GM23338 (cell line): ENCODE data around the gene SDHA. TPM values are rescaled to one million over a fixed set of nuclear protein-coding genes. Genes with fewer than 3 reads are reported as not detected.
A peak's percentile ranks its signal among the peaks of the same experiment; 100 is the strongest.

Experiments
- ATAC-seq: fragments of 200-7000 bp; cut with Tn5 transposase; 3 replicates; pipeline ENCODE4 v1.9.1; 2020
- DNase-seq: peaks from one replicate; pipeline ENCODE4 v3.0.0-alpha.2; 2015; ENCODE audit warnings: low spot score
- H2AFZ ChIP-seq: fragments of 200-600 bp; sonication (generic); 2 replicates; pipeline ENCODE4 v1.8.0; 2016; ENCODE audit warnings: antibody characterized with exemption, mild to moderate bottlenecking, moderate library complexity
- H3F3A ChIP-seq: fragments of 200-600 bp; sonication (generic); replicated peaks from 2 replicates; pipeline ENCODE4 v1.8.0; 2017; ENCODE audit warnings: antibody characterized with exemption, mixed run types, low read depth
- H3K27ac ChIP-seq: fragments of 200-600 bp; sonication (generic); 2 replicates; pipeline ENCODE4 v1.6.1; 2016; ENCODE audit warnings: low read depth
- H3K27me3 ChIP-seq: fragments of 200-600 bp; sonication (generic); 2 replicates; pipeline ENCODE4 v1.8.0; 2016; ENCODE audit warnings: mild to moderate bottlenecking, mixed run types, moderate library complexity; ENCODE audit not compliant: insufficient read depth
- H3K36me3 ChIP-seq: fragments of 200-600 bp; sonication (generic); 2 replicates; pipeline ENCODE4 v1.8.0; 2016; ENCODE audit warnings: mild to moderate bottlenecking; ENCODE audit not compliant: insufficient read depth
- H3K4me1 ChIP-seq: fragments of 200-600 bp; sonication (generic); 2 replicates; pipeline ENCODE4 v1.8.0; 2016; ENCODE audit warnings: mild to moderate bottlenecking, moderate library complexity; ENCODE audit not compliant: insufficient read depth
- H3K4me2 ChIP-seq: fragments of 200-600 bp; sonication (generic); 2 replicates; pipeline ENCODE4 v1.7.1; 2017; ENCODE audit warnings: mixed run types
- H3K4me3 ChIP-seq: fragments of 200-600 bp; sonication (generic); 2 replicates; pipeline ENCODE4 v1.6.1; 2016; ENCODE audit warnings: mixed run types
- H3K79me2 ChIP-seq: fragments of 200-600 bp; sonication (generic); replicated peaks from 2 replicates; pipeline ENCODE4 v1.8.0; 2017; ENCODE audit warnings: mild to moderate bottlenecking; ENCODE audit not compliant: insufficient read depth
- H3K9me2 ChIP-seq: fragments of 200-600 bp; sonication (generic); 2 replicates; pipeline ENCODE4 v1.8.0; 2017; ENCODE audit not compliant: insufficient read depth
- H4K20me1 ChIP-seq: fragments of 200-600 bp; sonication (generic); replicated peaks from 2 replicates; pipeline ENCODE4 v1.8.0; 2017; ENCODE audit warnings: mild to moderate bottlenecking; ENCODE audit not compliant: insufficient read depth
- H3K27ac Mint-ChIP-seq: 2 replicates; pipeline ENCODE4 v1.8.0; 2020; ENCODE audit warnings: inconsistent platforms, mild to moderate bottlenecking, moderate library complexity, mixed read lengths
- H3K27me3 Mint-ChIP-seq: 3 replicates; pipeline ENCODE4 v1.8.0; 2022; ENCODE audit warnings: low read depth, mild to moderate bottlenecking, moderate library complexity, mixed read lengths, inconsistent platforms; ENCODE audit not compliant: insufficient read depth, poor library complexity
- H3K36me3 Mint-ChIP-seq: 3 replicates; pipeline ENCODE4 v1.8.0; 2021; ENCODE audit warnings: low read depth, mild to moderate bottlenecking, inconsistent platforms, moderate library complexity, mixed read lengths
- H3K4me1 Mint-ChIP-seq: 3 replicates; pipeline ENCODE4 v1.8.0; 2020; ENCODE audit warnings: mild to moderate bottlenecking, inconsistent platforms, mixed read lengths
- H3K4me3 Mint-ChIP-seq: 3 replicates; pipeline ENCODE4 v1.8.0; 2021; ENCODE audit warnings: moderate library complexity, mild to moderate bottlenecking, inconsistent platforms, mixed read lengths
- H3K9me3 Mint-ChIP-seq: 3 replicates; pipeline ENCODE4 v1.8.0; 2020; ENCODE audit warnings: moderate library complexity, mild to moderate bottlenecking, inconsistent platforms, mixed read lengths
- CREB1 ChIP-seq: fragments of 250-450 bp; sonication (Bioruptor Pico); IDR thresholded peaks from 2 replicates; pipeline ENCODE4 v1.5.0; 2020; ENCODE audit warnings: low read depth, mild to moderate bottlenecking, moderate library complexity
- CTCF ChIP-seq, 2 experiments: fragments of 200-600 bp in 1 of 2; sonication (generic) in 1 of 2; conservative IDR thresholded peaks; 2 replicates each; pipeline versions ENCODE4 v1.5.1 to v1.6.1; 2016 to 2017; ENCODE audit warnings: antibody characterized with exemption in 2 of 2, low read depth in 2 of 2, mild to moderate bottlenecking in 2 of 2, moderate library complexity in 1 of 2
- ETS1 ChIP-seq: IDR thresholded peaks from 2 replicates; pipeline ENCODE4 v1.6.1; 2016; ENCODE audit warnings: antibody characterized with exemption
- EZH2 ChIP-seq: fragments of 200-600 bp; sonication (generic); IDR thresholded peaks from one replicate; pipeline ENCODE4 v1.8.0; 2017; ENCODE audit warnings: antibody characterized with exemption, mild to moderate bottlenecking, low read depth; ENCODE audit not compliant: unreplicated experiment
- EZH2phosphoT487 ChIP-seq: fragments of 200-600 bp; sonication (generic); IDR thresholded peaks from one replicate; pipeline ENCODE4 v1.8.1; 2018; ENCODE audit warnings: antibody characterized with exemption; ENCODE audit not compliant: unreplicated experiment
- NANOG ChIP-seq: IDR thresholded peaks from 2 replicates; pipeline ENCODE4 v1.6.1; 2016; ENCODE audit warnings: antibody characterized with exemption, borderline replicate concordance
- STAT1 ChIP-seq: IDR thresholded peaks from one replicate; pipeline ENCODE4 v1.6.1; 2016; ENCODE audit warnings: antibody characterized with exemption; ENCODE audit not compliant: unreplicated experiment
- ZNF114 ChIP-seq: fragments of 250-450 bp; sonication (Bioruptor Pico); IDR thresholded peaks from 2 replicates; pipeline ENCODE4 v1.5.0; 2020; ENCODE audit warnings: mild to moderate bottlenecking, moderate library complexity
- polyA plus RNA-seq: library from polyadenylated mRNA; unstranded; fragments of >200 nt; fragmentation: Nextera tagmentation; extraction: Ambion mirVana; gene quantifications from 2 replicates; pipeline ENCODE4 v1.2.1, GENCODE V29; 2016
- total RNA-seq: library from RNA; depleted of rRNA; stranded (reverse); fragments of >200 nt; shearing (Covaris generic); gene quantifications from 2 replicates; pipeline ENCODE4 v1.2.3, GENCODE V29; 2014
- TF ChIP-seq, protein P1 (sequence below): IDR thresholded peaks from one replicate; pipeline ENCODE4 v1.6.1; 2018; ENCODE audit warnings: antibody characterized with exemption; ENCODE audit not compliant: unreplicated experiment

The SDHA gene
- total and polyA plus RNA-seq, 2 experiments from 2014 or later: 62.2 to 70.6 TPM

GRCh38 chr5:194603-195209, 23.4 kb upstream of the SDHA start (continued):
- TF ChIP-seq ETS1: no peak
- no peak for TF ChIP-seq NANOG
- TF ChIP-seq, protein P1, sequence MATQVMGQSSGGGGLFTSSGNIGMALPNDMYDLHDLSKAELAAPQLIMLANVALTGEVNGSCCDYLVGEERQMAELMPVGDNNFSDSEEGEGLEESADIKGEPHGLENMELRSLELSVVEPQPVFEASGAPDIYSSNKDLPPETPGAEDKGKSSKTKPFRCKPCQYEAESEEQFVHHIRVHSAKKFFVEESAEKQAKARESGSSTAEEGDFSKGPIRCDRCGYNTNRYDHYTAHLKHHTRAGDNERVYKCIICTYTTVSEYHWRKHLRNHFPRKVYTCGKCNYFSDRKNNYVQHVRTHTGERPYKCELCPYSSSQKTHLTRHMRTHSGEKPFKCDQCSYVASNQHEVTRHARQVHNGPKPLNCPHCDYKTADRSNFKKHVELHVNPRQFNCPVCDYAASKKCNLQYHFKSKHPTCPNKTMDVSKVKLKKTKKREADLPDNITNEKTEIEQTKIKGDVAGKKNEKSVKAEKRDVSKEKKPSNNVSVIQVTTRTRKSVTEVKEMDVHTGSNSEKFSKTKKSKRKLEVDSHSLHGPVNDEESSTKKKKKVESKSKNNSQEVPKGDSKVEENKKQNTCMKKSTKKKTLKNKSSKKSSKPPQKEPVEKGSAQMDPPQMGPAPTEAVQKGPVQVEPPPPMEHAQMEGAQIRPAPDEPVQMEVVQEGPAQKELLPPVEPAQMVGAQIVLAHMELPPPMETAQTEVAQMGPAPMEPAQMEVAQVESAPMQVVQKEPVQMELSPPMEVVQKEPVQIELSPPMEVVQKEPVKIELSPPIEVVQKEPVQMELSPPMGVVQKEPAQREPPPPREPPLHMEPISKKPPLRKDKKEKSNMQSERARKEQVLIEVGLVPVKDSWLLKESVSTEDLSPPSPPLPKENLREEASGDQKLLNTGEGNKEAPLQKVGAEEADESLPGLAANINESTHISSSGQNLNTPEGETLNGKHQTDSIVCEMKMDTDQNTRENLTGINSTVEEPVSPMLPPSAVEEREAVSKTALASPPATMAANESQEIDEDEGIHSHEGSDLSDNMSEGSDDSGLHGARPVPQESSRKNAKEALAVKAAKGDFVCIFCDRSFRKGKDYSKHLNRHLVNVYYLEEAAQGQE: no peak
- no peak for TF ChIP-seq CTCF (conservative IDR thresholded peaks at IDR 0.05; ENCODE audit: low read depth in 2 of 2)
- no peak for TF ChIP-seq STAT1
- no peak for TF ChIP-seq CREB1 (CRISPR knock-in tag)
- TF ChIP-seq EZH2: no peak
- no peak for TF ChIP-seq ZNF114 (CRISPR knock-in tag)

- no peak overlapping the region for H3K27ac ChIP-seq
- no peak for TF ChIP-seq EZH2phosphoT487
- peak; percentile 24 to 61; a peak in 3 of 4 replicates for TF ChIP-seq CTCF (conservative IDR thresholded peaks at IDR 0.05; ENCODE audit: low read depth in 2 of 2)
- peak overlapping the region; percentile 39 for H3K27ac Mint-ChIP-seq
- H3K4me1 ChIP-seq: no peaks in the 10 kb centered on the region
- no peak overlapping the region for H3K4me2 ChIP-seq
- H4K20me1 ChIP-seq: no peaks in the 10 kb centered on the region; the same call in 1 of the 2 replicates
- no peak overlapping the region for H2AFZ ChIP-seq
- no peaks in the 10 kb centered on the region for H3K27me3 ChIP-seq
- no peak overlapping the region; the same call in 2 of the 3 replicates for H3K4me3 Mint-ChIP-seq
- H3K36me3 ChIP-seq: no peaks in the 10 kb centered on the region
- peaks cover 11% of the 10 kb centered on the region for H3K27me3 Mint-ChIP-seq
- H3K36me3 Mint-ChIP-seq: no peaks in the 10 kb centered on the region; the same call in 2 of the 3 replicates
- no peaks in the 10 kb centered on the region for H3K9me2 ChIP-seq
- DNase-seq (peak; percentile 45), ATAC-seq (peak; percentile 22)
- H3K9me3 Mint-ChIP-seq: no peaks in the 10 kb centered on the region
- H3F3A ChIP-seq: no peaks in the 10 kb centered on the region
- H3K4me1 Mint-ChIP-seq: peaks cover 5% of the 10 kb centered on the region
- no peaks in the 10 kb centered on the region for H3K79me2 ChIP-seq
- no peak overlapping the region for H3K4me3 ChIP-seq
Measured at GRCh38 chr5:195401-196160, 22.5 kb upstream of the SDHA start.
